WTC11 (cell line): ENCODE data around the gene CDC16. TPM values are rescaled to one million over a fixed set of nuclear protein-coding genes. Genes with fewer than 3 reads are reported as not detected.

Experiments
- ATAC-seq: fragments of 200-7000 bp; cut with Tn5 transposase; 2 replicates; pipeline ENCODE4 v1.10.0; 2021; ENCODE audit warnings: mild to moderate bottlenecking, moderate library complexity
- CTCF ChIA-PET: fragments of 300-600 bp; sonication (Branson Sonifier 250); formaldehyde crosslinking; loops from one replicate; lab custom pipeline; 2021; ENCODE audit warnings: antibody characterized with exemption; lab: Charles Lee
- POLR2A ChIA-PET: fragments of 350-600 bp; sonication (Branson Sonifier 250); formaldehyde crosslinking; loops from one replicate; lab custom pipeline; 2021; ENCODE audit warnings: antibody characterized with exemption; lab: Charles Lee
- DNase-seq: peaks from one replicate; pipeline ENCODE4 v3.0.0; 2021; ENCODE audit warnings: low spot score
- H3K27ac Mint-ChIP-seq: 2 replicates; pipeline ENCODE4 v1.8.0; 2021; ENCODE audit warnings: mixed read lengths
- H3K27me3 Mint-ChIP-seq: 2 replicates; pipeline ENCODE4 v1.8.0; 2021; ENCODE audit warnings: low read depth, mild to moderate bottlenecking, moderate library complexity, mixed read lengths
- H3K36me3 Mint-ChIP-seq: 2 replicates; pipeline ENCODE4 v1.8.0; 2021; ENCODE audit warnings: mixed read lengths
- H3K4me1 Mint-ChIP-seq: 2 replicates; pipeline ENCODE4 v1.8.0; 2022; ENCODE audit warnings: mixed read lengths
- H3K4me3 Mint-ChIP-seq: 2 replicates; pipeline ENCODE4 v1.8.0; 2021; ENCODE audit warnings: mild to moderate bottlenecking, moderate library complexity, mixed read lengths
- H3K9me3 Mint-ChIP-seq: 2 replicates; pipeline ENCODE4 v1.8.0; 2021; ENCODE audit warnings: mixed read lengths
- AR ChIP-seq: fragments of 250-450 bp; sonication (Bioruptor Pico); IDR thresholded peaks from 2 replicates; pipeline ENCODE4 v1.9.0; 2021; ENCODE audit warnings: mild to moderate bottlenecking
- ATF3 ChIP-seq: sonication (generic); formaldehyde crosslinking; conservative IDR thresholded peaks from 2 replicates; pipeline ENCODE4 v1.8.1; 2022; ENCODE audit warnings: mild to moderate bottlenecking, missing genetic modification reagents
- CBFB ChIP-seq: sonication (generic); formaldehyde crosslinking; IDR thresholded peaks from 2 replicates; pipeline ENCODE4 v1.8.1; 2022; ENCODE audit warnings: mild to moderate bottlenecking, low read depth, missing genetic modification reagents
- ELF4 ChIP-seq: sonication (generic); formaldehyde crosslinking; IDR thresholded peaks from 2 replicates; pipeline ENCODE4 v1.8.1; 2022; ENCODE audit warnings: low read depth, mild to moderate bottlenecking, moderate library complexity, missing genetic modification reagents
- ERG ChIP-seq: fragments of 250-450 bp; sonication (Bioruptor Pico); IDR thresholded peaks from 2 replicates; pipeline ENCODE4 v1.8.0; 2021; ENCODE audit warnings: mild to moderate bottlenecking
- GABPB1 ChIP-seq: sonication (generic); formaldehyde crosslinking; IDR thresholded peaks from 2 replicates; pipeline ENCODE4 v1.8.1; 2023; ENCODE audit warnings: mild to moderate bottlenecking, missing genetic modification reagents
- NR3C1 ChIP-seq: sonication (generic); formaldehyde crosslinking; conservative IDR thresholded peaks from 2 replicates; pipeline ENCODE4 v1.8.1; 2023; ENCODE audit warnings: low read depth, mild to moderate bottlenecking, missing genetic modification reagents
- PRRX2 ChIP-seq: fragments of 250-450 bp; sonication (Bioruptor Pico); IDR thresholded peaks from 2 replicates; pipeline ENCODE4 v1.8.0; 2021; ENCODE audit warnings: mild to moderate bottlenecking
- SOX15 ChIP-seq: fragments of 250-450 bp; sonication (Bioruptor Pico); IDR thresholded peaks from 2 replicates; pipeline ENCODE4 v1.9.0; 2021; ENCODE audit warnings: mild to moderate bottlenecking
- TEAD1 ChIP-seq: sonication (generic); formaldehyde crosslinking; IDR thresholded peaks from 2 replicates; pipeline ENCODE4 v1.8.0; 2022; ENCODE audit warnings: mild to moderate bottlenecking, missing genetic modification reagents
- ZNF219 ChIP-seq: sonication (generic); formaldehyde crosslinking; IDR thresholded peaks from 2 replicates; pipeline ENCODE4 v1.8.0; 2023; ENCODE audit warnings: missing genetic modification reagents, mild to moderate bottlenecking, borderline replicate concordance
- ZNF263 ChIP-seq: sonication (generic); formaldehyde crosslinking; IDR thresholded peaks from 2 replicates; pipeline ENCODE4 v1.8.1; 2022; ENCODE audit warnings: low read depth, mild to moderate bottlenecking, moderate library complexity, missing genetic modification reagents
- ZNF425 ChIP-seq: fragments of 250-450 bp; sonication (Bioruptor Pico); conservative IDR thresholded peaks from 2 replicates; pipeline ENCODE4 v1.9.0; 2021; ENCODE audit warnings: mild to moderate bottlenecking
- ZNF512 ChIP-seq: sonication (generic); formaldehyde crosslinking; IDR thresholded peaks from 2 replicates; pipeline ENCODE4 v1.8.1; 2022; ENCODE audit warnings: missing genetic modification reagents, borderline replicate concordance
- total RNA-seq: library from RNA; stranded (reverse); gene quantifications from 3 replicates; pipeline ENCODE4 v1.2.3, GENCODE V29; 2021
- TF ChIP-seq, protein P1 (sequence below): sonication (generic); formaldehyde crosslinking; IDR thresholded peaks from 2 replicates; pipeline ENCODE4 v1.8.0; 2022; ENCODE audit warnings: mild to moderate bottlenecking, missing genetic modification reagents
- TF ChIP-seq, protein P2 (sequence below): sonication (generic); formaldehyde crosslinking; conservative IDR thresholded peaks from 2 replicates; pipeline ENCODE4 v1.8.1; 2023; ENCODE audit warnings: mild to moderate bottlenecking, low read depth, missing genetic modification reagents, moderate library complexity
- TF ChIP-seq, protein P3 (sequence below): sonication (generic); formaldehyde crosslinking; IDR thresholded peaks from 2 replicates; pipeline ENCODE4 v1.8.1; 2023; ENCODE audit warnings: mild to moderate bottlenecking, missing genetic modification reagents, borderline replicate concordance
- TF ChIP-seq, protein P4 (sequence below): sonication (generic); formaldehyde crosslinking; IDR thresholded peaks from 2 replicates; pipeline ENCODE4 v1.8.0; 2023; ENCODE audit warnings: missing genetic modification reagents, mild to moderate bottlenecking, borderline replicate concordance

The CDC16 gene
- total RNA-seq, 1 experiment from 2014 or later: 73.5 TPM

GRCh38 chr13:114241918-114242317 lies 7.2 kb downstream of the CDC16 start:
- Mint-ChIP-seq H3K36me3 (peaks cover 88% of the 10 kb centered on the region), H3K4me3 (no peak overlapping the region), H3K27me3 (no peaks in the 10 kb centered on the region), H3K9me3 (no peaks in the 10 kb centered on the region), H3K27ac (no peak overlapping the region), H3K4me1 (peaks cover 16% of the 10 kb centered on the region)
- DNase-seq (no peak), ATAC-seq (no peak)
- ChIA-PET CTCF (no interaction called here), POLR2A (no interaction called here)
- no peak for TF ChIP-seq CBFB (CRISPR knock-in tag)
- TF ChIP-seq, protein P1, sequence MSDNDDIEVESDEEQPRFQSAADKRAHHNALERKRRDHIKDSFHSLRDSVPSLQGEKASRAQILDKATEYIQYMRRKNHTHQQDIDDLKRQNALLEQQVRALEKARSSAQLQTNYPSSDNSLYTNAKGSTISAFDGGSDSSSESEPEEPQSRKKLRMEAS (CRISPR knock-in tag): no peak
- no peak for TF ChIP-seq TEAD1 (CRISPR knock-in tag)
- no peak for TF ChIP-seq PRRX2
- TF ChIP-seq ZNF219 (CRISPR knock-in tag): no peak
- TF ChIP-seq NR3C1 (CRISPR knock-in tag): no peak
- TF ChIP-seq, protein P2, sequence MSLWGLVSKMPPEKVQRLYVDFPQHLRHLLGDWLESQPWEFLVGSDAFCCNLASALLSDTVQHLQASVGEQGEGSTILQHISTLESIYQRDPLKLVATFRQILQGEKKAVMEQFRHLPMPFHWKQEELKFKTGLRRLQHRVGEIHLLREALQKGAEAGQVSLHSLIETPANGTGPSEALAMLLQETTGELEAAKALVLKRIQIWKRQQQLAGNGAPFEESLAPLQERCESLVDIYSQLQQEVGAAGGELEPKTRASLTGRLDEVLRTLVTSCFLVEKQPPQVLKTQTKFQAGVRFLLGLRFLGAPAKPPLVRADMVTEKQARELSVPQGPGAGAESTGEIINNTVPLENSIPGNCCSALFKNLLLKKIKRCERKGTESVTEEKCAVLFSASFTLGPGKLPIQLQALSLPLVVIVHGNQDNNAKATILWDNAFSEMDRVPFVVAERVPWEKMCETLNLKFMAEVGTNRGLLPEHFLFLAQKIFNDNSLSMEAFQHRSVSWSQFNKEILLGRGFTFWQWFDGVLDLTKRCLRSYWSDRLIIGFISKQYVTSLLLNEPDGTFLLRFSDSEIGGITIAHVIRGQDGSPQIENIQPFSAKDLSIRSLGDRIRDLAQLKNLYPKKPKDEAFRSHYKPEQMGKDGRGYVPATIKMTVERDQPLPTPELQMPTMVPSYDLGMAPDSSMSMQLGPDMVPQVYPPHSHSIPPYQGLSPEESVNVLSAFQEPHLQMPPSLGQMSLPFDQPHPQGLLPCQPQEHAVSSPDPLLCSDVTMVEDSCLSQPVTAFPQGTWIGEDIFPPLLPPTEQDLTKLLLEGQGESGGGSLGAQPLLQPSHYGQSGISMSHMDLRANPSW: no peak
- no peak for TF ChIP-seq ZNF512 (CRISPR knock-in tag)
- no peak for TF ChIP-seq ELF4
- TF ChIP-seq, protein P3, sequence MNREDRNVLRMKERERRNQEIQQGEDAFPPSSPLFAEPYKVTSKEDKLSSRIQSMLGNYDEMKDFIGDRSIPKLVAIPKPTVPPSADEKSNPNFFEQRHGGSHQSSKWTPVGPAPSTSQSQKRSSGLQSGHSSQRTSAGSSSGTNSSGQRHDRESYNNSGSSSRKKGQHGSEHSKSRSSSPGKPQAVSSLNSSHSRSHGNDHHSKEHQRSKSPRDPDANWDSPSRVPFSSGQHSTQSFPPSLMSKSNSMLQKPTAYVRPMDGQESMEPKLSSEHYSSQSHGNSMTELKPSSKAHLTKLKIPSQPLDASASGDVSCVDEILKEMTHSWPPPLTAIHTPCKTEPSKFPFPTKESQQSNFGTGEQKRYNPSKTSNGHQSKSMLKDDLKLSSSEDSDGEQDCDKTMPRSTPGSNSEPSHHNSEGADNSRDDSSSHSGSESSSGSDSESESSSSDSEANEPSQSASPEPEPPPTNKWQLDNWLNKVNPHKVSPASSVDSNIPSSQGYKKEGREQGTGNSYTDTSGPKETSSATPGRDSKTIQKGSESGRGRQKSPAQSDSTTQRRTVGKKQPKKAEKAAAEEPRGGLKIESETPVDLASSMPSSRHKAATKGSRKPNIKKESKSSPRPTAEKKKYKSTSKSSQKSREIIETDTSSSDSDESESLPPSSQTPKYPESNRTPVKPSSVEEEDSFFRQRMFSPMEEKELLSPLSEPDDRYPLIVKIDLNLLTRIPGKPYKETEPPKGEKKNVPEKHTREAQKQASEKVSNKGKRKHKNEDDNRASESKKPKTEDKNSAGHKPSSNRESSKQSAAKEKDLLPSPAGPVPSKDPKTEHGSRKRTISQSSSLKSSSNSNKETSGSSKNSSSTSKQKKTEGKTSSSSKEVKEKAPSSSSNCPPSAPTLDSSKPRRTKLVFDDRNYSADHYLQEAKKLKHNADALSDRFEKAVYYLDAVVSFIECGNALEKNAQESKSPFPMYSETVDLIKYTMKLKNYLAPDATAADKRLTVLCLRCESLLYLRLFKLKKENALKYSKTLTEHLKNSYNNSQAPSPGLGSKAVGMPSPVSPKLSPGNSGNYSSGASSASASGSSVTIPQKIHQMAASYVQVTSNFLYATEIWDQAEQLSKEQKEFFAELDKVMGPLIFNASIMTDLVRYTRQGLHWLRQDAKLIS (CRISPR knock-in tag): no peak
- TF ChIP-seq AR: no peak
- TF ChIP-seq ATF3: no peak
- no peak for TF ChIP-seq GABPB1 (CRISPR knock-in tag)
- no peak for TF ChIP-seq ERG (CRISPR knock-in tag)
- no peak for TF ChIP-seq ZNF425
- no peak for TF ChIP-seq SOX15 (CRISPR knock-in tag)
- TF ChIP-seq ZNF263 (CRISPR knock-in tag): no peak
- TF ChIP-seq, protein P4, sequence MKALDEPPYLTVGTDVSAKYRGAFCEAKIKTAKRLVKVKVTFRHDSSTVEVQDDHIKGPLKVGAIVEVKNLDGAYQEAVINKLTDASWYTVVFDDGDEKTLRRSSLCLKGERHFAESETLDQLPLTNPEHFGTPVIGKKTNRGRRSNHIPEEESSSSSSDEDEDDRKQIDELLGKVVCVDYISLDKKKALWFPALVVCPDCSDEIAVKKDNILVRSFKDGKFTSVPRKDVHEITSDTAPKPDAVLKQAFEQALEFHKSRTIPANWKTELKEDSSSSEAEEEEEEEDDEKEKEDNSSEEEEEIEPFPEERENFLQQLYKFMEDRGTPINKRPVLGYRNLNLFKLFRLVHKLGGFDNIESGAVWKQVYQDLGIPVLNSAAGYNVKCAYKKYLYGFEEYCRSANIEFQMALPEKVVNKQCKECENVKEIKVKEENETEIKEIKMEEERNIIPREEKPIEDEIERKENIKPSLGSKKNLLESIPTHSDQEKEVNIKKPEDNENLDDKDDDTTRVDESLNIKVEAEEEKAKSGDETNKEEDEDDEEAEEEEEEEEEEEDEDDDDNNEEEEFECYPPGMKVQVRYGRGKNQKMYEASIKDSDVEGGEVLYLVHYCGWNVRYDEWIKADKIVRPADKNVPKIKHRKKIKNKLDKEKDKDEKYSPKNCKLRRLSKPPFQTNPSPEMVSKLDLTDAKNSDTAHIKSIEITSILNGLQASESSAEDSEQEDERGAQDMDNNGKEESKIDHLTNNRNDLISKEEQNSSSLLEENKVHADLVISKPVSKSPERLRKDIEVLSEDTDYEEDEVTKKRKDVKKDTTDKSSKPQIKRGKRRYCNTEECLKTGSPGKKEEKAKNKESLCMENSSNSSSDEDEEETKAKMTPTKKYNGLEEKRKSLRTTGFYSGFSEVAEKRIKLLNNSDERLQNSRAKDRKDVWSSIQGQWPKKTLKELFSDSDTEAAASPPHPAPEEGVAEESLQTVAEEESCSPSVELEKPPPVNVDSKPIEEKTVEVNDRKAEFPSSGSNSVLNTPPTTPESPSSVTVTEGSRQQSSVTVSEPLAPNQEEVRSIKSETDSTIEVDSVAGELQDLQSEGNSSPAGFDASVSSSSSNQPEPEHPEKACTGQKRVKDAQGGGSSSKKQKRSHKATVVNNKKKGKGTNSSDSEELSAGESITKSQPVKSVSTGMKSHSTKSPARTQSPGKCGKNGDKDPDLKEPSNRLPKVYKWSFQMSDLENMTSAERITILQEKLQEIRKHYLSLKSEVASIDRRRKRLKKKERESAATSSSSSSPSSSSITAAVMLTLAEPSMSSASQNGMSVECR: no peak
